IMR-90 (cell line): Measurements from ENCODE around the gene GAS7. TPM values are rescaled to one million over a fixed set of nuclear protein-coding genes. Genes with fewer than 3 reads are reported as not detected.

ENCODE experiments used
- ATAC-seq: fragments of 200-7000 bp; cut with Tn5 transposase; 2 replicates; pipeline ENCODE4 v1.9.1; 2020; ENCODE audit warnings: low read depth, mild to moderate bottlenecking, moderate library complexity
- BruUV-seq: library from RNA; stranded (reverse); fragments of 400-500 nt; replicated peaks from 2 replicates; lab custom pipeline; 2021; lab: Mats Ljungman, UMichigan
- CTCF ChIA-PET: fragments of 300-600 bp; formaldehyde crosslinking; extraction: SDS; loops from one replicate; lab custom pipeline; 2021; ENCODE audit warnings: antibody characterized with exemption; lab: Yijun Ruan, JAX
- POLR2A ChIA-PET: fragments of 300-600 bp; sonication (Branson Sonifier 250); formaldehyde crosslinking; loops from one replicate; lab custom pipeline; 2022; ENCODE audit warnings: antibody characterized with exemption; ENCODE audit not compliant: unreplicated experiment; lab: Charles Lee
- DNase-seq: peaks from one replicate; pipeline ENCODE4 v3.0.0; 2013
- H2AFZ ChIP-seq: replicated peaks from 2 replicates; pipeline ENCODE3; 2013; ENCODE audit warnings: low read length, mild to moderate bottlenecking; ENCODE audit not compliant: poor library complexity
- H2AK5ac ChIP-seq: 2 replicates; pipeline ENCODE4 v1.6.1; 2013; ENCODE audit warnings: low read depth, low read length, inconsistent platforms
- H2AK9ac ChIP-seq: replicated peaks from 2 replicates; pipeline ENCODE3; 2013; ENCODE audit warnings: mild to moderate bottlenecking, low read depth, low read length, moderate library complexity; ENCODE audit not compliant: poor library complexity
- H2BK120ac ChIP-seq: 2 replicates; pipeline ENCODE4 v1.6.1; 2013; ENCODE audit warnings: low read depth, low read length, inconsistent platforms
- H2BK15ac ChIP-seq: 3 replicates; pipeline ENCODE4 v1.6.1; 2013; ENCODE audit warnings: low read depth, low read length, inconsistent platforms
- H2BK20ac ChIP-seq: 2 replicates; pipeline ENCODE4 v1.6.1; 2013; ENCODE audit warnings: low read depth, mild to moderate bottlenecking, inconsistent platforms, low read length, moderate library complexity
- H2BK5ac ChIP-seq: 2 replicates; pipeline ENCODE4 v1.6.1; 2013; ENCODE audit warnings: mild to moderate bottlenecking, low read depth, low read length, inconsistent platforms; ENCODE audit not compliant: poor library complexity, severe bottlenecking
- H3K14ac ChIP-seq: replicated peaks from 2 replicates; pipeline ENCODE4 v1.6.1; 2013; ENCODE audit warnings: low read depth, low read length, inconsistent platforms
- H3K18ac ChIP-seq: 2 replicates; pipeline ENCODE4 v1.6.1; 2013; ENCODE audit warnings: low read depth, low read length, control low read depth
- H3K23ac ChIP-seq: 2 replicates; pipeline ENCODE4 v1.6.1; 2013; ENCODE audit warnings: low read depth, low read length, inconsistent platforms
- H3K27ac ChIP-seq: 2 replicates; pipeline ENCODE4 v1.5.1; 2013; ENCODE audit warnings: mild to moderate bottlenecking, control low read depth, low read length; ENCODE audit not compliant: insufficient read depth
- H3K27me3 ChIP-seq: 2 replicates; pipeline ENCODE4 v1.6.1; 2013; ENCODE audit warnings: low read length; ENCODE audit not compliant: control insufficient read depth, insufficient read depth
- H3K36me3 ChIP-seq: 2 replicates; pipeline ENCODE4 v1.6.1; 2013; ENCODE audit warnings: low read length, mixed read lengths; ENCODE audit not compliant: control insufficient read depth, insufficient read depth
- H3K4ac ChIP-seq: 2 replicates; pipeline ENCODE4 v1.6.1; 2013; ENCODE audit warnings: low read depth, low read length, inconsistent platforms
- H3K4me1 ChIP-seq: 2 replicates; pipeline ENCODE4 v1.6.1; 2013; ENCODE audit warnings: low read length, mixed read lengths; ENCODE audit not compliant: control insufficient read depth, insufficient read depth
- H3K4me2 ChIP-seq: 2 replicates; pipeline ENCODE4 v1.6.1; 2013; ENCODE audit warnings: low read depth, mild to moderate bottlenecking, control low read depth, low read length, moderate library complexity
- H3K4me3 ChIP-seq: 2 replicates; pipeline ENCODE4 v1.5.1; 2013; ENCODE audit warnings: low read depth, mild to moderate bottlenecking, control low read depth, low read length, moderate library complexity; ENCODE audit not compliant: insufficient read depth
- H3K56ac ChIP-seq: 2 replicates; pipeline ENCODE4 v1.6.1; 2013; ENCODE audit warnings: low read length, inconsistent platforms; ENCODE audit not compliant: insufficient read depth; ENCODE audit errors: extremely low read depth
- H3K79me1 ChIP-seq, 2 experiments: 2 replicates each; pipeline ENCODE4 v1.6.1; 2013; ENCODE audit warnings: low read length in 2 of 2, inconsistent platforms in 1 of 2, low read depth in 1 of 2
- H3K9ac ChIP-seq: 2 replicates; pipeline ENCODE4 v1.6.1; 2013; ENCODE audit warnings: low read depth, low read length, control low read depth
- H3K9me1 ChIP-seq: 2 replicates; pipeline ENCODE4 v1.6.1; 2013; ENCODE audit warnings: low read length, inconsistent platforms; ENCODE audit not compliant: insufficient read depth
- H3K9me3 ChIP-seq: 2 replicates; pipeline ENCODE4 v1.6.1; 2013; ENCODE audit warnings: low read length; ENCODE audit not compliant: control insufficient read depth, insufficient read depth
- H4K20me1 ChIP-seq: 2 replicates; pipeline ENCODE4 v1.6.1; 2013; ENCODE audit warnings: low read length, inconsistent platforms; ENCODE audit not compliant: insufficient read depth
- H4K5ac ChIP-seq: 2 replicates; pipeline ENCODE4 v1.6.1; 2013; ENCODE audit warnings: mild to moderate bottlenecking, low read depth, low read length, control low read depth
- H4K8ac ChIP-seq, 2 experiments: 2 replicates each; pipeline ENCODE4 v1.6.1; 2013; ENCODE audit warnings: low read depth in 2 of 2, low read length in 2 of 2, control low read depth in 1 of 2, inconsistent platforms in 1 of 2
- H4K91ac ChIP-seq: 2 replicates; pipeline ENCODE4 v1.6.1; 2013; ENCODE audit warnings: low read depth, low read length, inconsistent platforms; ENCODE audit not compliant: insufficient read depth
- BHLHE40 ChIP-seq: fragments of 150-350 bp; IDR thresholded peaks from 2 replicates; pipeline ENCODE4 v1.6.1; 2016; ENCODE audit warnings: mild to moderate bottlenecking, low read depth, low read length
- CEBPB ChIP-seq: IDR thresholded peaks from 2 replicates; pipeline ENCODE4 v1.6.1; 2012; ENCODE audit warnings: low read depth, low read length, improper control_type of control experiment
- CHD1 ChIP-seq: IDR thresholded peaks from 2 replicates; pipeline ENCODE4 v1.6.1; 2012; ENCODE audit warnings: low read depth, low read length, improper control_type of control experiment
- FOS ChIP-seq: fragments of 150-350 bp; IDR thresholded peaks from 2 replicates; pipeline ENCODE4 v1.6.1; 2016; ENCODE audit warnings: low read depth, low read length
- MAFK ChIP-seq: IDR thresholded peaks from 2 replicates; pipeline ENCODE4 v1.6.1; 2012; ENCODE audit warnings: low read depth, low read length, improper control_type of control experiment
- MAZ ChIP-seq: IDR thresholded peaks from 2 replicates; pipeline ENCODE4 v1.6.1; 2012; ENCODE audit warnings: low read depth, mild to moderate bottlenecking, low read length, improper control_type of control experiment, moderate library complexity, borderline replicate concordance
- MXI1 ChIP-seq: IDR thresholded peaks from 2 replicates; pipeline ENCODE4 v1.6.1; 2012; ENCODE audit warnings: low read depth, mild to moderate bottlenecking, low read length, moderate library complexity, borderline replicate concordance
- NFE2L2 ChIP-seq: fragments of 150-350 bp; IDR thresholded peaks from 2 replicates; pipeline ENCODE4 v1.6.1; 2016; ENCODE audit warnings: low read depth, mild to moderate bottlenecking, low read length
- POLR2A ChIP-seq: IDR thresholded peaks from 2 replicates; pipeline ENCODE4 v1.6.1; 2012; ENCODE audit warnings: mild to moderate bottlenecking, low read depth, low read length
- RAD21 ChIP-seq: IDR thresholded peaks from 2 replicates; pipeline ENCODE4 v1.6.1; 2012; ENCODE audit warnings: low read length, improper control_type of control experiment
- RCOR1 ChIP-seq: IDR thresholded peaks from 2 replicates; pipeline ENCODE4 v1.6.1; 2012; ENCODE audit warnings: mild to moderate bottlenecking, low read length, improper control_type of control experiment; ENCODE audit not compliant: insufficient replicate concordance
- RFX5 ChIP-seq: IDR thresholded peaks from 2 replicates; pipeline ENCODE4 v1.8.0; 2012; ENCODE audit warnings: low read depth, mild to moderate bottlenecking, low read length, moderate library complexity
- SMC3 ChIP-seq: fragments of 150-350 bp; IDR thresholded peaks from 2 replicates; pipeline ENCODE4 v1.6.1; 2016; ENCODE audit warnings: low read depth, mild to moderate bottlenecking, antibody characterized with exemption, low read length, moderate library complexity
- WGBS, 2 experiments: methylation state at CpG; one replicate each; pipeline versions ENCODE4 v1.1.5 to v1.1.7; 2013; ENCODE audit warnings: missing lambda C conversion rate in 2 of 2; ENCODE audit not compliant: insufficient read length in 1 of 2; ENCODE audit errors: extremely low coverage in 2 of 2; 5-methylcytosine and 5-hydroxymethylcytosine counted together
- dilution Hi-C: fragments of 300-500 bp; cut with HindIII; formaldehyde crosslinking; loops from one replicate; pipeline ENCODE4 v1.14.3; 2018; ENCODE audit warnings: low sequenced_read_pairs; ENCODE audit not compliant: unreplicated experiment
- in situ Hi-C: fragments of 300-500 bp; cut with MboI; formaldehyde crosslinking; loops from 3 replicates; pipeline ENCODE4 v1.14.3; 2019; ENCODE audit warnings: low sequenced_read_pairs, inconsistent platforms, mixed read lengths
- intact Hi-C: fragments of 100-400 bp; cut with micrococcal nuclease; formaldehyde crosslinking; loops from 2 replicates; pipeline ENCODE4 v1.10.0; 2022
- polyA plus RNA-seq, 3 experiments: library from polyadenylated mRNA; depleted of rRNA; stranded (reverse); fragments of >200 nt; gene quantifications; 2 replicates each; pipeline ENCODE4 v1.2.3, GENCODE V29; 2012; ENCODE audit warnings: low replicate concordance in 1 of 3
- total RNA-seq: library from RNA; depleted of rRNA; stranded (reverse); fragments of >200 nt; gene quantifications from 2 replicates; pipeline ENCODE4 v1.2.3, GENCODE V29; 2012
- TF ChIP-seq, protein P1 (sequence below): conservative IDR thresholded peaks from 2 replicates; pipeline ENCODE4 v1.5.1; 2012; ENCODE audit warnings: mild to moderate bottlenecking, low read depth, low read length, improper control_type of control experiment
- TF ChIP-seq, protein P2 (sequence below): fragments of 150-350 bp; IDR thresholded peaks from 2 replicates; pipeline ENCODE4 v1.6.1; 2017; ENCODE audit warnings: mild to moderate bottlenecking, antibody characterized with exemption, low read length, low read depth
- TF ChIP-seq, protein P3 (sequence below): fragments of 150-350 bp; IDR thresholded peaks from 2 replicates; pipeline ENCODE4 v1.6.1; 2016; ENCODE audit warnings: low read depth, mild to moderate bottlenecking, low read length, moderate library complexity, borderline replicate concordance

Gene GAS7
- total and polyA plus RNA-seq, 2 of the 4 experiments (the other 2 are of a cell fraction), result 4.6 to 5.0 TPM

- no peak overlapping the region for H4K8ac ChIP-seq
- no peak overlapping the region for H2BK5ac ChIP-seq
- no CpG with 5 or more reads among the region's 5 CpGs for WGBS, 2 experiments
- H2AK5ac ChIP-seq, result no peak overlapping the region
- ATAC-seq (no peak), DNase-seq (no peak)
- ChIA-PET CTCF (no interaction called here), POLR2A (no interaction called here)
- H4K91ac ChIP-seq, result no peak overlapping the region
- no peaks in the 10 kb centered on the region for H3K79me1 ChIP-seq
- H3K56ac ChIP-seq, result no peak overlapping the region
- H2BK15ac ChIP-seq, result no peak overlapping the region
- H2BK120ac ChIP-seq, result no peak overlapping the region
- no peak overlapping the region for H3K9ac ChIP-seq
- dilution Hi-C loops (no loop called here), in situ Hi-C loops (no loop called here), intact Hi-C loops (no loop called here)
- H3K27ac ChIP-seq, result no peak overlapping the region
- peaks cover 4% of the 10 kb centered on the region; the same call in 1 of the 2 replicates for H3K27me3 ChIP-seq
- H3K23ac ChIP-seq, result no peak overlapping the region
- no peak overlapping the region for H3K18ac ChIP-seq
- no peaks in the 10 kb centered on the region for H3K4me1 ChIP-seq
- no peak overlapping the region for H3K4me3 ChIP-seq
- no peak overlapping the region for H2BK20ac ChIP-seq
- H4K20me1 ChIP-seq, result no peaks in the 10 kb centered on the region
- no TSS peak for BruUV-seq
- H3K9me3 ChIP-seq, result peaks cover 2% of the 10 kb centered on the region; the same call in 1 of the 2 replicates
- no peak overlapping the region for H3K4ac ChIP-seq
- H2AFZ ChIP-seq, result no peak overlapping the region
- no peaks in the 10 kb centered on the region for H3K36me3 ChIP-seq
- H4K5ac ChIP-seq, result no peak overlapping the region
- no peak overlapping the region for H2AK9ac ChIP-seq
- H3K14ac ChIP-seq, result no peak overlapping the region
- H3K9me1 ChIP-seq, result no peaks in the 10 kb centered on the region
- TF ChIP-seq MAFK (no peak), POLR2A (no peak), CHD1 (no peak), MXI1 (no peak), BHLHE40 (no peak), RFX5 (no peak), NFE2L2 (no peak), RAD21 (no peak), FOS (no peak), MAZ (no peak), CEBPB (no peak), RCOR1 (no peak), SMC3 (no peak)
- TF ChIP-seq, protein P1, sequence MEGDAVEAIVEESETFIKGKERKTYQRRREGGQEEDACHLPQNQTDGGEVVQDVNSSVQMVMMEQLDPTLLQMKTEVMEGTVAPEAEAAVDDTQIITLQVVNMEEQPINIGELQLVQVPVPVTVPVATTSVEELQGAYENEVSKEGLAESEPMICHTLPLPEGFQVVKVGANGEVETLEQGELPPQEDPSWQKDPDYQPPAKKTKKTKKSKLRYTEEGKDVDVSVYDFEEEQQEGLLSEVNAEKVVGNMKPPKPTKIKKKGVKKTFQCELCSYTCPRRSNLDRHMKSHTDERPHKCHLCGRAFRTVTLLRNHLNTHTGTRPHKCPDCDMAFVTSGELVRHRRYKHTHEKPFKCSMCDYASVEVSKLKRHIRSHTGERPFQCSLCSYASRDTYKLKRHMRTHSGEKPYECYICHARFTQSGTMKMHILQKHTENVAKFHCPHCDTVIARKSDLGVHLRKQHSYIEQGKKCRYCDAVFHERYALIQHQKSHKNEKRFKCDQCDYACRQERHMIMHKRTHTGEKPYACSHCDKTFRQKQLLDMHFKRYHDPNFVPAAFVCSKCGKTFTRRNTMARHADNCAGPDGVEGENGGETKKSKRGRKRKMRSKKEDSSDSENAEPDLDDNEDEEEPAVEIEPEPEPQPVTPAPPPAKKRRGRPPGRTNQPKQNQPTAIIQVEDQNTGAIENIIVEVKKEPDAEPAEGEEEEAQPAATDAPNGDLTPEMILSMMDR, result no peak
- TF ChIP-seq, protein P2, sequence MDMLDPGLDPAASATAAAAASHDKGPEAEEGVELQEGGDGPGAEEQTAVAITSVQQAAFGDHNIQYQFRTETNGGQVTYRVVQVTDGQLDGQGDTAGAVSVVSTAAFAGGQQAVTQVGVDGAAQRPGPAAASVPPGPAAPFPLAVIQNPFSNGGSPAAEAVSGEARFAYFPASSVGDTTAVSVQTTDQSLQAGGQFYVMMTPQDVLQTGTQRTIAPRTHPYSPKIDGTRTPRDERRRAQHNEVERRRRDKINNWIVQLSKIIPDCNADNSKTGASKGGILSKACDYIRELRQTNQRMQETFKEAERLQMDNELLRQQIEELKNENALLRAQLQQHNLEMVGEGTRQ, result no peak
- TF ChIP-seq, protein P3, sequence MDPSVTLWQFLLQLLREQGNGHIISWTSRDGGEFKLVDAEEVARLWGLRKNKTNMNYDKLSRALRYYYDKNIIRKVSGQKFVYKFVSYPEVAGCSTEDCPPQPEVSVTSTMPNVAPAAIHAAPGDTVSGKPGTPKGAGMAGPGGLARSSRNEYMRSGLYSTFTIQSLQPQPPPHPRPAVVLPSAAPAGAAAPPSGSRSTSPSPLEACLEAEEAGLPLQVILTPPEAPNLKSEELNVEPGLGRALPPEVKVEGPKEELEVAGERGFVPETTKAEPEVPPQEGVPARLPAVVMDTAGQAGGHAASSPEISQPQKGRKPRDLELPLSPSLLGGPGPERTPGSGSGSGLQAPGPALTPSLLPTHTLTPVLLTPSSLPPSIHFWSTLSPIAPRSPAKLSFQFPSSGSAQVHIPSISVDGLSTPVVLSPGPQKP, result no peak
- H3K4me2 ChIP-seq, result no peak overlapping the region
Measured at GRCh38 chr17:10234033-10234432, 35.6 kb upstream of the GAS7 start.
